Astrocyte (in vitro differentiated cells and primary cell): ENCODE measurements around the gene SEC22B.
"Not testable (repeated sequence)": the region's sequence is repeated elsewhere in the genome, so short reads cannot be mapped to it uniquely, and the experiment has no call there.

Source experiments
- CTCF ChIP-seq: IDR thresholded peaks from 2 replicates; pipeline ENCODE4 v1.5.1; 2011; ENCODE audit warnings: low read depth, mild to moderate bottlenecking, inconsistent platforms, low read length, moderate library complexity; ENCODE audit not compliant: insufficient read depth
- EZH2 ChIP-seq: IDR thresholded peaks from 2 replicates; pipeline ENCODE4 v1.6.1; 2012; ENCODE audit warnings: mild to moderate bottlenecking, low read length, inconsistent platforms; ENCODE audit not compliant: insufficient read depth

- TF ChIP-seq CTCF, EZH2: not testable (repeated sequence)
Observed at GRCh38 chr1:120136086-120136485, 40.2 kb downstream of the SEC22B start.
